Panc1 (cell line): ENCODE data around the gene CFAP210. TPM values are rescaled to one million over a fixed set of nuclear protein-coding genes. Genes with fewer than 3 reads are reported as not detected.

Source experiments
- ATAC-seq: fragments of 200-7000 bp; cut with Tn5 transposase; 2 replicates; pipeline ENCODE4 v1.9.1; 2020; ENCODE audit warnings: mild to moderate bottlenecking, moderate library complexity
- BruUV-seq: library from RNA; stranded (reverse); fragments of 400-500 nt; replicated peaks from 2 replicates; lab custom pipeline; 2021; lab: Mats Ljungman, UMichigan
- CTCF ChIA-PET: fragments of 300-600 bp; sonication (Branson Sonifier 250); formaldehyde crosslinking; loops from one replicate; lab custom pipeline; 2022; ENCODE audit warnings: antibody characterized with exemption; lab: Charles Lee
- POLR2A ChIA-PET: fragments of 300-600 bp; sonication (Branson Sonifier 250); formaldehyde crosslinking; loops from one replicate; lab custom pipeline; 2022; ENCODE audit warnings: antibody characterized with exemption; lab: Charles Lee
- DNase-seq: peaks from one replicate; pipeline ENCODE4 v3.0.0-alpha.2; 2010; ENCODE audit warnings: low read depth, low spot score
- H3K27ac ChIP-seq: 2 replicates; pipeline ENCODE4 v1.5.1; 2011; ENCODE audit warnings: mild to moderate bottlenecking, low read length, inconsistent platforms
- H3K27me3 ChIP-seq: fragments of 200-500 bp; sonication (Bioruptor generic); 2 replicates; pipeline ENCODE4 v1.6.0; 2014; ENCODE audit warnings: low read length, inconsistent platforms; ENCODE audit not compliant: control insufficient read depth, insufficient read depth
- H3K36me3 ChIP-seq: fragments of 200-500 bp; sonication (Bioruptor generic); 2 replicates; pipeline ENCODE4 v1.5.1; 2014; ENCODE audit warnings: inconsistent platforms, mild to moderate bottlenecking, low read length, moderate library complexity; ENCODE audit not compliant: control insufficient read depth, insufficient read depth
- H3K4me1 ChIP-seq: 2 replicates; pipeline ENCODE4 v1.5.1; 2011; ENCODE audit warnings: inconsistent platforms, mild to moderate bottlenecking, low read length, moderate library complexity; ENCODE audit not compliant: control insufficient read depth, insufficient read depth
- H3K4me3 ChIP-seq, 2 experiments: 2 replicates each; pipeline ENCODE4 v1.5.1; 2011 to 2012; ENCODE audit warnings: low read depth in 2 of 2, low read length in 2 of 2, mild to moderate bottlenecking in 2 of 2, inconsistent platforms in 1 of 2, moderate library complexity in 1 of 2
- H3K9me3 ChIP-seq: fragments of 200-500 bp; sonication (Bioruptor generic); 2 replicates; pipeline ENCODE4 v1.5.1; 2014; ENCODE audit warnings: low read depth, mild to moderate bottlenecking, inconsistent platforms, low read length, moderate library complexity; ENCODE audit not compliant: control insufficient read depth, insufficient read depth
- POLR2AphosphoS5 ChIP-seq: IDR thresholded peaks from 2 replicates; pipeline ENCODE4 v1.6.1; 2012; ENCODE audit warnings: mild to moderate bottlenecking, low read depth, low read length, moderate library complexity
- SIN3A ChIP-seq: IDR thresholded peaks from 2 replicates; pipeline ENCODE4 v1.6.1; 2012; ENCODE audit warnings: low read depth, mild to moderate bottlenecking, low read length, moderate library complexity, borderline replicate concordance; ENCODE audit not compliant: insufficient read depth
- TCF7L2 ChIP-seq: IDR thresholded peaks from 2 replicates; pipeline ENCODE4 v1.6.1; 2011; ENCODE audit warnings: mild to moderate bottlenecking, low read depth, low read length, inconsistent platforms
- in situ Hi-C: cut with HindIII; loops from 2 replicates; pipeline ENCODE4 v1.10.0; 2016; ENCODE audit warnings: low sequenced_read_pairs, low pct_unique_long_range_greater_than_20kb
- intact Hi-C: fragments of 100-400 bp; cut with micrococcal nuclease; formaldehyde crosslinking; loops from one replicate; pipeline ENCODE4 v1.10.0; 2022; ENCODE audit not compliant: unreplicated experiment
- total RNA-seq: library from RNA; stranded (reverse); gene quantifications from one replicate; pipeline ENCODE4 v1.2.1, GENCODE V29; 2021; ENCODE audit not compliant: unreplicated experiment
- TF ChIP-seq, protein P1 (sequence below), 2 experiments: IDR thresholded peaks; 2 replicates each; pipeline ENCODE4 v1.6.1; 2011 to 2012; ENCODE audit warnings: low read depth in 2 of 2, control low read depth in 1 of 2, low read length in 1 of 2, mild to moderate bottlenecking in 1 of 2, moderate library complexity in 1 of 2; ENCODE audit not compliant: insufficient read depth in 1 of 2
- TF ChIP-seq, protein P2 (sequence below): fragments of 450-650 bp; IDR thresholded peaks from 2 replicates; pipeline ENCODE4 v1.5.1; 2017; ENCODE audit warnings: mild to moderate bottlenecking

CFAP210 gene
- total RNA-seq, 1 experiment from 2014 or later, result 0.23 TPM

DNA sequence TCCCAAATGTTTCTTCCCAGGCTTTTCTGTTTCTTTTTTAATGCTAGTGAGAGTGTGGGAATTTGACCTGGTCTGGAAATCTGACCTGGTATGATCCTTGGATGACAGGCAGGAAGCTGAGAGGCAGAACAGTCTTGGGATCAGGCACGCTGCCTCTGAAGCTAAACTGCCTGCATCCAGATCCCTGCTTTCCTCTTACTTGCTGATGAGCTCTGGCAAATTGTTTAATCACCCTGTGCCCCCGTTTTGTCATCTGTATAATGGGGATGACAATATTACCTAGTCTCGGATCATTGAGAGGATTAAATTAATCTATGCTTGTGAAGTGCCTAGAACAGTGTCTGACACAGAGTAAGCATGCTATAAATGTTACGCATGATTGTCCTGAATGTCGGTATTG is 42.7 kb upstream of the CFAP210 start:
- CTCF ChIA-PET, result no interaction called here
- in situ Hi-C loops (no loop called here), intact Hi-C loops (no loop called here)
- Histone ChIP-seq H3K9me3 (no peaks in the 10 kb centered on the region), H3K4me3 (no peak overlapping the region), H3K4me1 (peaks cover 18% of the 10 kb centered on the region; the same call in 1 of the 2 replicates), H3K36me3 (peaks cover 2% of the 10 kb centered on the region; the same call in 1 of the 2 replicates), H3K27ac (no peak overlapping the region), H3K27me3 (no peaks in the 10 kb centered on the region)
- POLR2A ChIA-PET, result no interaction called here
- DNase-seq (no peak), ATAC-seq (no peak)
- TF ChIP-seq, protein P1, sequence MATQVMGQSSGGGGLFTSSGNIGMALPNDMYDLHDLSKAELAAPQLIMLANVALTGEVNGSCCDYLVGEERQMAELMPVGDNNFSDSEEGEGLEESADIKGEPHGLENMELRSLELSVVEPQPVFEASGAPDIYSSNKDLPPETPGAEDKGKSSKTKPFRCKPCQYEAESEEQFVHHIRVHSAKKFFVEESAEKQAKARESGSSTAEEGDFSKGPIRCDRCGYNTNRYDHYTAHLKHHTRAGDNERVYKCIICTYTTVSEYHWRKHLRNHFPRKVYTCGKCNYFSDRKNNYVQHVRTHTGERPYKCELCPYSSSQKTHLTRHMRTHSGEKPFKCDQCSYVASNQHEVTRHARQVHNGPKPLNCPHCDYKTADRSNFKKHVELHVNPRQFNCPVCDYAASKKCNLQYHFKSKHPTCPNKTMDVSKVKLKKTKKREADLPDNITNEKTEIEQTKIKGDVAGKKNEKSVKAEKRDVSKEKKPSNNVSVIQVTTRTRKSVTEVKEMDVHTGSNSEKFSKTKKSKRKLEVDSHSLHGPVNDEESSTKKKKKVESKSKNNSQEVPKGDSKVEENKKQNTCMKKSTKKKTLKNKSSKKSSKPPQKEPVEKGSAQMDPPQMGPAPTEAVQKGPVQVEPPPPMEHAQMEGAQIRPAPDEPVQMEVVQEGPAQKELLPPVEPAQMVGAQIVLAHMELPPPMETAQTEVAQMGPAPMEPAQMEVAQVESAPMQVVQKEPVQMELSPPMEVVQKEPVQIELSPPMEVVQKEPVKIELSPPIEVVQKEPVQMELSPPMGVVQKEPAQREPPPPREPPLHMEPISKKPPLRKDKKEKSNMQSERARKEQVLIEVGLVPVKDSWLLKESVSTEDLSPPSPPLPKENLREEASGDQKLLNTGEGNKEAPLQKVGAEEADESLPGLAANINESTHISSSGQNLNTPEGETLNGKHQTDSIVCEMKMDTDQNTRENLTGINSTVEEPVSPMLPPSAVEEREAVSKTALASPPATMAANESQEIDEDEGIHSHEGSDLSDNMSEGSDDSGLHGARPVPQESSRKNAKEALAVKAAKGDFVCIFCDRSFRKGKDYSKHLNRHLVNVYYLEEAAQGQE (IDR thresholded peaks at IDR 0.05; ENCODE audit: insufficient read depth in 1 of 2, low read depth in 2 of 2, low read length in 1 of 2), result no peak
- TF ChIP-seq SIN3A (no peak), TCF7L2 (no peak)
- BruUV-seq, result no TSS peak

DNA sequence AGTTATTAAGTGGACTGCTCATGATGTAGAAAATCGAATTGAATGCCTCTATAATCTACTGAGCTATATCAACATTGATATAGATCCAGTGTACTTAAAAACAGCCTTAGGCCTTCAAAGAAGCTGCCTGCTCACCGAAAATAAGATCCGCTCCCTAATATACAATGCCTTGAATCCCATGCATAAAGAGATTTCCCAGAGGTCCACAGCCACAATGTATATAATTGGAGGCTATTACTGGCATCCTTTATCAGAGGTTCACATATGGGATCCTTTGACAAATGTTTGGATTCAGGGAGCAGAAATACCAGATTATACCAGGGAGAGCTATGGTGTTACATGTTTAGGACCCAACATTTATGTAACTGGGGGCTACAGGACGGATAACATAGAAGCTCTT is 41.4 kb upstream of the CFAP210 start:
- ChIA-PET CTCF (no interaction called here), POLR2A (interaction anchor here (0.6 kb wide), 1 partner anchor 288 kb away, joined by 4 read pairs; no protein-coding TSS in a partner anchor)
- no peaks in the 10 kb centered on the region for H3K9me3 ChIP-seq
- no peak for ATAC-seq
- TF ChIP-seq, protein P1 (IDR thresholded peaks at IDR 0.05; ENCODE audit: insufficient read depth in 1 of 2, low read depth in 2 of 2, low read length in 1 of 2), result no peak
- no peak for TF ChIP-seq TCF7L2
- TF ChIP-seq SIN3A, result no peak
- TF ChIP-seq, protein P2, sequence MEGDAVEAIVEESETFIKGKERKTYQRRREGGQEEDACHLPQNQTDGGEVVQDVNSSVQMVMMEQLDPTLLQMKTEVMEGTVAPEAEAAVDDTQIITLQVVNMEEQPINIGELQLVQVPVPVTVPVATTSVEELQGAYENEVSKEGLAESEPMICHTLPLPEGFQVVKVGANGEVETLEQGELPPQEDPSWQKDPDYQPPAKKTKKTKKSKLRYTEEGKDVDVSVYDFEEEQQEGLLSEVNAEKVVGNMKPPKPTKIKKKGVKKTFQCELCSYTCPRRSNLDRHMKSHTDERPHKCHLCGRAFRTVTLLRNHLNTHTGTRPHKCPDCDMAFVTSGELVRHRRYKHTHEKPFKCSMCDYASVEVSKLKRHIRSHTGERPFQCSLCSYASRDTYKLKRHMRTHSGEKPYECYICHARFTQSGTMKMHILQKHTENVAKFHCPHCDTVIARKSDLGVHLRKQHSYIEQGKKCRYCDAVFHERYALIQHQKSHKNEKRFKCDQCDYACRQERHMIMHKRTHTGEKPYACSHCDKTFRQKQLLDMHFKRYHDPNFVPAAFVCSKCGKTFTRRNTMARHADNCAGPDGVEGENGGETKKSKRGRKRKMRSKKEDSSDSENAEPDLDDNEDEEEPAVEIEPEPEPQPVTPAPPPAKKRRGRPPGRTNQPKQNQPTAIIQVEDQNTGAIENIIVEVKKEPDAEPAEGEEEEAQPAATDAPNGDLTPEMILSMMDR, result no peak
- TF ChIP-seq POLR2AphosphoS5, result no peak
- intact Hi-C loops (no loop called here), in situ Hi-C loops (no loop called here)
- H3K27me3 ChIP-seq, result no peaks in the 10 kb centered on the region
- no peak overlapping the region for H3K27ac ChIP-seq
- DNase-seq, result no peak
- TSS peak; percentile 76 for BruUV-seq
- H3K4me1 ChIP-seq, result peaks cover 18% of the 10 kb centered on the region; the same call in 1 of the 2 replicates
- H3K4me3 ChIP-seq, result no peak overlapping the region
- H3K36me3 ChIP-seq, result peaks cover 2% of the 10 kb centered on the region; the same call in 1 of the 2 replicates
